DMS79 (cell line): ENCODE data around the gene MYBPC2.

Source experiments
- DNase-seq: peaks from one replicate; lab custom pipeline; 2025; lab: John Stamatoyannopoulos, UW

Gene MYBPC2

DNA sequence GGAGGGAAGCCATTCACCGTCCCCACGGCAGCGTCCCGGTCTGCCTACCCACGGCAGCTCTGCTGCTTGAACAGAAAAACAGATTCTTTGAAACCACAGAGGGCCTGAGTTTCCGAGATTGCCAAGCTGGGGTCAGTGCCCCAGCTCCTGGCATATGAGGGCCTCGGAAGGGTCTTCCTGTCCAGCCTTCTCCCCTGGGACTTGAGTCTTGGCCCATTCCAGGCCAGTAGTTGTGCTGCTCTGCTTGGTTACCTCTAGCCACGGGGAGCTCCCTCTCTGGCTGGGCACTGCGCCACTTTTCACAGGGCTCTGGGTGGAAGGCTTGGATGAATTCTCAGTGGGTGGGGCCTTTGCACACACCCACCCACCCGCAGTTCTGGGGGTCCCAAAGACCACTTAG is 22.6 kb upstream of the MYBPC2 start:
- no peak for DNase-seq

DNA sequence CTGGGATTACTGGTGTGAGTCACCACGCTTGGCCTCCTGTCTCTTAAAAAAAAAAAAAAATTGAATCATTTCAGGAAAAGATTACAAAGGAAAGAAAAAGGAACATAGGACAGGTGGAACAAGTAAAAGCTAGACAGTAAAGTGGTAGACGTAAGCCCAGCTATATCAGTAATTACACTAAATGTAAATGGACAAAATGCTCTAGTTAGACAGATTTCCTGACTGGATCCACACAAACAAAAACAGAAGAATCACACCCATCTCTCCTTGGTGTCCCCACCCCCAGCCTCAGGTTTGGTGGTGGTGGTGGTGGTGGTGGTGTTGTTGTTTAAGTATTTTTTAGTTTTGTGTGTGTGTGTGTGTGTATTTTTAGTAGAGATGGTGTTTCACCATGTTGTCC is 20.3 kb upstream of the MYBPC2 start:
- DNase-seq, result no peak

DNA sequence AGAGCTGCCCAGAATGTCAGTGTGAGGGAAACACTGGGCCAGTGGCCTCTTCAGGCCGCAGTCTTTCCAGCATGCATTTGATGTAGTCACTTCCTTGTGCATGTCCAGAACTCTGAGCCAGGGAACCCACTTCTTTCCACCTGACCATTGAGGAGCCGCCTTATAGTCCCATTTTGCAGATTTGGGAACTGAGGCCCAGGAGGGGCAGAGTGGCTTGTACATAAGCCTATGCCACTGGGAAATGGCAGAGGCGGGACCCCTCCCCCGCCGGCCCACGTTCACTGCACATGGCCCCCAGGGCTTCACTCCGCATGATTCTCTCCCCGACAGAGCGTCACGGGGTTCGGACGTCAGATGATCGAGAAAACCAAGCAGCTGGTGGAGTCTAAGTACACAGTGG is 19.6 kb upstream of the MYBPC2 start:
- DNase-seq, result no peak

DNA sequence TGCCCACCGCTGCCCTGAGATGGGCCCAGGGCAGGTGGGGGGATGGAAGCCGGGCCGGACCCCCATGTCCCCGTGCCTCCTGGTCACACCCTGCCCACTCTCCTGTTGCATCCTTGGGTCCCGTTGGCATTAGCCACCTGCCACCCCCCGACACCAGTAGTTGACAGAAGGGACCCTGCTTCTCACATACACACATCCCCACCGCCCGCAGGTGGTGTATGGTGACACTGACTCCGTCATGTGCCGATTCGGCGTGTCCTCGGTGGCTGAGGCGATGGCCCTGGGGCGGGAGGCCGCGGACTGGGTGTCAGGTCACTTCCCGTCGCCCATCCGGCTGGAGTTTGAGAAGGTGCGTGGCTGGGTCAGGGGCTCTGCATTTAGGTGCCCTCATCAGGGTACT is 19.2 kb upstream of the MYBPC2 start:
- no peak for DNase-seq

DNA sequence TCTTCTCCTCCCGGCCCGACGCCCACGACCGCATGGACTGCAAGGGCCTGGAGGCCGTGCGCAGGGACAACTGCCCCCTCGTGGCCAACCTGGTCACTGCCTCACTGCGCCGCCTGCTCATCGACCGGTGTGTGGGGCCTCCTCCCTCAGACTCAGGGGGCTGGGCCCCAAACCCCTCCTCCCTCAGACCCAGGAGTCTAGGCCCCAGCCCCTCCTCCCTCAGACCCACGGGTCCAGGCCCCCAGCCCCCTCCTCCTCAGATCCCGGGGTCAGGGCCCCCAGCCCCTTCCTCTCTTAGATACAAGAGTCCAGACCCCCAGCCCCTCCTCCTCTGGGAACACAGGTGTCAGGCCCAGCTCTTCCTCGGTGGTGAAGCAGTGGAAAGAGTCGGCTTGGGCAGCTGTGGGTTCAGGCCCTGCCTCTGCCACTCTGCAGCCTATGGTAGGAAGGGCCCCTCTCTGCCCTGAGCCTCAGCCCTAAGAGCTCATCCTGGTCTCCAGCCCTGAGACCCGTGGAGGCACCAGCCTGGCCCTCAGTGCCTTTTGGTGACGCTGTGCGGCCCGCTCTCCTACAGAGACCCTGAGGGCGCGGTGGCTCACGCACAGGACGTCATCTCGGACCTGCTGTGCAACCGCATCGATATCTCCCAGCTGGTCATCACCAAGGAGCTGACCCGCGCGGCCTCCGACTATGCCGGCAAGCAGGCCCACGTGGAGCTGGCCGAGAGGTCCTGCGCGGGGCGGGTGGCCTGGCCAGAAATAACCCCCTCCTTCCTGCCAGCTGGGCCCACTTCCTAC is 17.6 kb upstream of the MYBPC2 start:
- DNase-seq, result no peak

DNA sequence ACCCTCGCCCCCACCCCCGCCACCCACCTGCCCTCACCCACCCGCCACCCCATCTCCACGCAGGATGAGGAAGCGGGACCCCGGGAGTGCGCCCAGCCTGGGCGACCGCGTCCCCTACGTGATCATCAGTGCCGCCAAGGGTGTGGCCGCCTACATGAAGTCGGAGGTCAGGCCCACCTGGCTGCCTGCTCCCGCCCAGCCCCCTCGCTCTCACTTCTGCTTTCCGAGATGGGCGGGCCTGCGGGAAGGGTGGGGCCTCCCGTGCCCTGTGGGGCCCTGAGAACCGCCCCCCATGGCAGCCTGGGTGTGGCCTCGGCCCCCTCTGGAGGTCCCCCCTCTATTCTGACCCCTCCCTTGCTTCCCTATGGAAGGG is 17.0 kb upstream of the MYBPC2 start:
- DNase-seq, result no peak

DNA sequence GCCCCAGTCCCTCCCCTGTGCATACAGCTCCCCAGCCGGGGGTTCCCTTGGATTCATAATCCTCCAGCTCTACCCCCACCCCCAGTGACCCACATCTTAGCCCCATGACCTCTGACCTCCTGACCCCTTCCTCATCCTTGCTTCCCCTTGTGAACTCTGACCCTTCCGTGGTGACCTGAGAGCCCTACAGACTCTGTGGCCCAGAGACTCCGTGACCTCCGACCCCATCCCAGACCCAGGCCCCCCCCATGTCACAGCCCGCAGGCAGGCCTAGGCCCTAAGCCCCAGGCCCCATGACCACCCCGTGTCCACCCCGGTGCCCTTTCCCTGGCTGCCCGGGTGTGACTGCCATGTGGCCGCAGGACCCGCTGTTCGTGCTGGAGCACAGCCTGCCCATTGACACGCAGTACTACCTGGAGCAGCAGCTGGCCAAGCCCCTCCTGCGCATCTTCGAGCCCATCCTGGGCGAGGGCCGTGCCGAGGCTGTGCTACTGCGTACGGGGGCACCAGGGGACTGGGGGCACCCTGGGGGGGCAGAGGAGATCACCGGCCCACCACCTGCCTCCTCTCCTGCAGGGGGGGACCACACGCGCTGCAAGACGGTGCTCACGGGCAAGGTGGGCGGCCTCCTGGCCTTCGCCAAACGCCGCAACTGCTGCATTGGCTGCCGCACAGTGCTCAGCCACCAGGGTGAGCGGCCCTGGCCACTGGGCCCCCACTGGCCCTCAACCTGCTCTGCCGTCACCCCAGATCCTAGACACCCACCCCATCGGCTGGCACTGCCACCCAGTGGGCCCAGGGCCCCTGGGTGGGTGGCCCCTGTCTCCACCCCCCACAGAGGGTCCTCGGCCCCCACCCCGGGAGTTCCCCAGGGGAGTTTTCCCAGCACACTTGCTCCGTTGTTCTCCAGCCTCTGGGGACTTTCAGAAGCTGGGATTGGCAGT is 16.4 kb upstream of the MYBPC2 start:
- no peak for DNase-seq

DNA sequence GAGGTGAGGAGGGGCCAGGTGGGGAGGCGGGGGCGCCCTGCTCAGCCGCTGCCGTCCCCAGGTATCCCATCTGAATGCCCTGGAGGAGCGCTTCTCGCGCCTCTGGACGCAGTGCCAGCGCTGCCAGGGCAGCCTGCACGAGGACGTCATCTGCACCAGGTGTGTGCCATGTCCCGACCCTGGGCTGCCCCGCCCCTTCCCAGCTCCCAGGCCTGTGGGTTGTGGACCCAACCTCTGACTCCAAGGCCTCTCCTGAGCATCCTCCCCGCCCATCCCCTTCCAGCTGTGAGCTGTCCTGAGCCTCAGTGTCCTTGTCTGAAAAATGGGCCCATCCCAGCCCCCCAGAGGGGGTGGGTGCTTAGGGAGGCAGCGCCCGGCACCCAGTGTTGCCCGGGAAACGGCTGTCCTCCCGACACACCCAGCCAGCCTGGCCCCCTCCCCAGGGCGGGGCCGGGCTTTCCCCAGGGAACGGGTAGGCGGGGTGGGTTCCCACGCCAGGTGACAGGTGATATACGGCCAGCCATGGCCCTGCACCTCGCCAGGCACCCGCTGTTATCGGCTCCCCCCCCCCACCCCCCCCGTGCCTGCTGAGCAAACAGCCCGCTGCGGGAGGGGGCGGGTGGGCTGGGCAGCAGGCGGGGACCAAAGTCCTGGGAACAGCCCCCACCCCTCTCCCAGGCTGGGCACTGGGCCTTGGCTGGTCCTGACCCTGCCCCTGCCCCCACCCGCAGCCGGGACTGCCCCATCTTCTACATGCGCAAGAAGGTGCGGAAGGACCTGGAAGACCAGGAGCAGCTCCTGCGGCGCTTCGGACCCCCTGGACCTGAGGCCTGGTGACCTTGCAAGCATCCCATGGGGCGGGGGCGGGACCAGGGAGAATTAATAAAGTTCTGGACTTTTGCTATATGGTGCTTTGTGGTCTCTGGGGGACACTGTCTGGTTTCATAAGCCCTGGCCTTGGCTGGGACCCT is 15.3 kb upstream of the MYBPC2 start:
- DNase-seq, result no peak

DNA sequence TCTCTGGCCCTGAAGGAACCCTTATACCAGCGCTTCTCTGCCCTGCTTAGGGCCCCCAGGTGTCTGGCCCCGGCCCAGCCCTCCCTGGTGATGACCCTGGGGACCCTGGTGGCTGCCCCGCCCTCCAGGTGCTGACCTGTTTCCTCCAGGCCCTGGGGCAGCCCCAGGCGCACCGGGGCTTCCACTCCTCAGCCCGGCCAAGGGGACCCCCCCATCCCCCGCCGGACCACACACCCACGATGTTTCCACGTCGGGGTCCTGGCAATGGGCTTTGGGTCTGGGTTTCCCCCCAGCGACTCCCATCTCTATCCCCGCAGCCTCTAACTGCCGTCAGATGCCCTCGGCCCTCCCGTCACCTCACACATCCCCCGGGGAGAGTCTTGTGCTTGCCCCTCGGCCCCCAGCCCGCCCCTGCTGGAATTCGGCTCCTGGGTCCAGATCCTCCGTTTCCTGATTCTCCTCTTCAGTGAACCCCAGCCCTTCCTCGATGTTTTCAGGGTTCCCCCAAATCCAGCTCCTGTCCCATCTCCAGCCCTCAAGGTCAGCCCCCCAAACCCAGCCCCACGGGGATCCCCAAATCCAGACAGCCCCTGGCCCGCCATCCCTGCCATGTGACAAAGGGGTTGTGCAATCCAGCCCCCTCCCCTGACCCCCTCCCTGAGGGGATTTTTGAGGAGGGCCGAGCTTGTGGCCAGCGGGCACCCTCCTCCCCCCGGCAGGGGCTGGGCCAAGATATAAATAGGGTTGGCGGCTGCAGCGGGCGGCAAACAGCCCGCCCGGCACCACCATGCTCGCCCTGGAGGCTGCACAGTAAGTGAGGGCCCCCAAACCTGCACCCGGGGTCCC is 14.3 kb upstream of the MYBPC2 start, which contains the start of gene SPIB:
Gene SPIB, plus strand, starts transcription at position 763 of the 846 bp plus-strand sequence. Its CDS starts 25 bp downstream, at position 788.
- DNase-seq, result no peak

DNA sequence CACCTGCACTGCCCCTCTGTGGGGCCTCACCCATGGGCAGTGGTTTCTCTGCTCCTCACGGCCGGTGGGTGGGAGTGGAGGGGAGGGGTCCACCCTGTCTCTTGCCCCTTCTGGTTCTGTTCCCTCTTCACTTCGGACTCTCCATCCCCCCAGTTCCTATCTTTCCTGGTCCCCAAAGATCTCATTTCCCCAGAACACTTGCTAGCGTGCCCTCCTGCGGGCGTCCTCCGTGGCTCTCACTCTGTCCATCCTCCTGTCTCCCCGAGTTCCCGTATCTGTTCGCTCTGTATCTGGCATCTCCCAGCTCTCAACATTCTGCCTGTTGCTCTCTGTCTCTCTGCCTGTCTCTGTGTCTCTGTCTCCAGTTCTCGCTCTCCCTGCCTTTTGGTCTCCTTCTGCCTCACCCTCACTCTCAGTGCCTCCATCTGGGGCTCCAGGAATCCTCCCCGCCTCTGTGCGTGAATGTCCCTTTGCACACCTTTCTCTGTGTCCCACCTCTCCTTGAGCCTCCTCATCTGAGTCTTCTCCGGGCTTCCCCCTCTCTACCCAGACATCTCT is 13.6 kb upstream of the MYBPC2 start:
- no peak for DNase-seq

DNA sequence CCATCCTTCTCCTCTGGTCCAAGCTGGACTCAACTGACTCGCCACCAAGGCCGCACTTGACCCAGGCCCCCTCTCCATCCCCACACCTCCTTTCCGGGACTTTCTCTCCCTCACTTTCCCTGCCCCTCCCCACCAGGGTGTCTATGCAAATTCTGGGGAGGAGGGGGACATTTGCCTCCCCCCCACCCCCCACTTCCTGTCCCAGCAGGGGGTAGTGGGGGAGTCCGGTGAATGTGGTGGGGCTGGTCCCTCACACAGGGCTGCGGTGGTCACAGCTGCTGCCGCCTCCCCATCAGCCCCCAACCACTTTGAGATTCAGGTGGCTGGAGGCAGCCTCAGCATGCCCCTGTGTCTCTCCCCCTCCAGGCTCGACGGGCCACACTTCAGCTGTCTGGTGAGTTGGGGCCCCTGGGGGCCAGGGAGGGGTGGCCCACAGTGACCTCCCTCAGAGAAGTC is 13.1 kb upstream of the MYBPC2 start:
- no peak for DNase-seq

DNA sequence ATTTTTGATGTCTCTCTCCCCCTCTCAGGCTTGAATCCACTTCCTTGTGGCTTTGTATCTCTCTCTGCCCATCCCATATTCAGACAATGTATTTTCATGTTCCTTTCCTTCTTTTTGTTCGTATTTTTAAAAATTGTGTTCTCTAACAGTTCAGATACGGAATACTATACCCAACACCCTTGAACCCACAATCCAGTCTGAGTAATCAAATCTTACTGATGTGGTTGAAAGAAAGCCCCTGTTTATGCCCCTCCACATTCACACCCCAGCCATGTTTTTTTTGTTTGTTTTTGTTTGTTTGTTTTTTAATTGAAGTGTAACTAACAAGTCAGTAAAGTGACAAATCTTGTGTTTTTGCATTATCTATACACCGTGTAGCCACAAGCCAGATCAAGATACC is 12.6 kb upstream of the MYBPC2 start:
- no peak for DNase-seq

DNA sequence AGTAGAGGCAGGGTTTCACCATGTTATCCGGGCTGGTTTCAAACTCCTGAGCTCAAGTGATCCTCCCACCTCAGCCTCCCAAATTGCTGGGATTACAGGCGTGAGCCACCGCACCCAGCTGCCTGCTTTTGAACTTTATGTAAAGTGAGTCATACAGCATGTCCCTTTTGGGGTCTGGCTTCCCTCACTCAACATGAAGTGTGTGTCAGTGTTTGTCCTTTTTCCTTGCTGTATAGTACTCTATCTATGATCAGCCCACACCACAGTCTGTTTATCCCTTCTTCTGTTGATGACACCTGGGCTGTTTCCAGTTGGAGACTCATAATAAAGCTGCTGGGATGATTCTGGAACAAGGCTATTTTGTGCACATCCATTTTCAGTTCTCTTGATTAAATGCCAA is 11.9 kb upstream of the MYBPC2 start:
- no peak for DNase-seq

DNA sequence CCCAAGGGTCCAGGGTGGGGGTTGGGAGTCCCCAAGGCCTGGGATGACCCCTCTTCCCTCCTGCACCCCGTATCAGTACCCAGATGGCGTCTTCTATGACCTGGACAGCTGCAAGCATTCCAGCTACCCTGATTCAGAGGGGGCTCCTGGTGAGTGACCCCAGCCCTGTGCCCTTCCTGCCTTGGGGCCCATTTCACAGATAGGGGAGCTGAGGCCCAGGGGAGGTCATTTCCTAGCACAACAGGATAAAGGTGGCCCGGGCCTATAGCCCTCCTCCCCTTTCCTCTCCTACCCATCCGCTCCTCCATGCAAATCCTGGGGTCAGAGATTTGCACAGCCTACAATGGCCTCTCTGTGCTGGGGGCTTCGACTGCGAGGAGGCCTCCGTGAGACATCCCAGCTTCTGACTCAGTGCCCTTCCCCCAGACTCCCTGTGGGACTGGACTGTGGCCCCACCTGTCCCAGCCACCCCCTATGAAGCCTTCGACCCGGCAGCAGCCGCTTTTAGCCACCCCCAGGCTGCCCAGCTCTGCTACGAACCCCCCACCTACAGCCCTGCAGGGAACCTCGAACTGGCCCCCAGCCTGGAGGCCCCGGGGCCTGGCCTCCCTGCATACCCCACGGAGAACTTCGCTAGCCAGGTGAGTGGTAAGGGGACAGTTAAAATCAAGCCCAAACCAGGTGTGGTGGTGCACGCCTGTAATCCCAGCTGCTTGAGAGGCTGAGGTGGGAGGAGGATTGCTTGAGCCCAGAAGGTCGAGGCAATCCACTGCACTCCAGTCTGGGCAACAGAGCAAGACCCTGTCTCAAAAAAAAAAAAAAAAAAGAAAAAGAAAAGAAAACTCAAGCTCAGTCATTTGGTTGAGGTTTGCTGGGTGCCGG is 10.1 kb upstream of the MYBPC2 start:
- no peak for DNase-seq

DNA sequence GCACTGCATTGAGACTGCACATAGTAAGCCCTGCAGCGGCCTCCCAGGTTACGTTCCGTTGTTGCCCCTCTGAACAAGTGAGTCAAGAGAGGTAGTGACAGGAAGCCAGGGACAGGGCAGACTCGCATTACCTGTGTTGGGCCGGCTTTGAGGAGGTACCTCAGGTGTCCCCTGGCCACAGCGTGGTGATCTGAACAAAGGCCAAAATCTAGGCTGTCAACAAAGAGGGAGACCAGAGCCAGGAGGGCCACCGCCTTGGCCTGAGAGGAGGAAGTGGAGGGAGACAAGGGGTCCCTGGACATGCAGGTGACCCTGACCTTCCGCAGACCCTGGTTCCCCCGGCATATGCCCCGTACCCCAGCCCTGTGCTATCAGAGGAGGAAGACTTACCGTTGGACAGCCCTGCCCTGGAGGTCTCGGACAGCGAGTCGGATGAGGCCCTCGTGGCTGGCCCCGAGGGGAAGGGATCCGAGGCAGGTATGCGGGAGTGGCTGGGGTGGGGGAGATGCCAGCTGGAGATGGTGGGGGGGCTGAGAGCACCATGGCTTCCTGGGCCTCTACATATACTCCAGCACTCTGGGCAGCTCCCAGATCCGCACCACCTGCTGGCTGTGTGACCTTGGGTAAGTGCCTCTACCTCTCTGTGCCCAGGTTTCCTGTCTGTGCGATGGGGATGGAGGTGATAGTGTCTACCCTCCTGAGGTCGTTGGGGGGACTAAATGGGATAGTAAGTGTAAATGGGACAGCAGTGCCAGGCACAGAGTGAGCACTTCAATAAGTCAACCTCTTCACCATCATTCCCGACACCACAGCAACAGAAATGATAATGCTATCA is 9.2 kb upstream of the MYBPC2 start:
- DNase-seq, result no peak

DNA sequence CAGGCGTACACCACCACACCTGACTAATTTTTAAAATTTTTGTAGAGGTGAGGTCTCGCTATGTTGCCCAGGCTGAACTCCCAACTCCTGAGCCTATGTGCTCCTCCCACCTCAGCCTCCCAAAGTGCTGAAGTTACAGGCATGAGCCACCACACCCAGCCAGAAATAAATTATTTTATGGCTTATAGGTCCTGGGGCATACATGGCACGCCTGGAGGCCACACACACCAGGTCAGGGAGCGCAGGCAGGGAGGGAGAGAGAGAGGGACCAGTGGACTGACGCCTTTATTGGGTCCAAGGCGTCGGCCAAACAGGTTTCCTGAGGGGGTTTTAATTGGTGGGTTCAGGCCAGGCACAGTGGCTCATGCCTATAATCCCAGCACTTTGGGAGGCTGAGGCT is 7.1 kb upstream of the MYBPC2 start:
- no peak for DNase-seq

DNA sequence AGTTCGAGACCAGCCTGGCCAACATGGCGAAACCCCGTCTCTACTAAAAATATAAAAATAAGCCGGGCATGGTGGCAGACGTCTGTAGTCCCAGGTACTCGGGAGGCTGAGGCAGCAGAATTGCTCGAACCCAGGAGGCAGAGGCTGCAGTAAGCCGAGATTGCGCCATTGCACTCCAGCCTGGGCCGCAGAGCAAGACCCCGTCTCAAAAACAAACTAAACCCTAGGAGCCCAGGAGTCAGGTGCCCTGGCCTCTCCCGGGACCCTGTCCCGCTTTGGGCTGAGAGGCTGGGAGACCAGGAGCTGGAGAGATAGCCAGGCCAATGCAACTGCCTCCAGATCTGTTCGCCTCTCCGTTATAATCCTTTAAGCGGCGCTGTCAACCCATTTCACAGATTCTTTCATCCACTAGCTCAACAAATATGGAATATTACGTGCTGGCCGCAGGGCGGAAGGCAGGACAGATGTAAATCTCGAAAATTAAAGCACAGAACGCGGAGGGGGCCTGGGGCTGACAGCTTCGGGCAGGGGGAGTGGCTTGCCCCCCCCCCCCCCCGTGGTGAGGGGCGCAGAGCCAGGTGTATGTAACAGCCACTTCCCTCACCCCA is 5.3 kb upstream of the MYBPC2 start:
- DNase-seq, result no peak

DNA sequence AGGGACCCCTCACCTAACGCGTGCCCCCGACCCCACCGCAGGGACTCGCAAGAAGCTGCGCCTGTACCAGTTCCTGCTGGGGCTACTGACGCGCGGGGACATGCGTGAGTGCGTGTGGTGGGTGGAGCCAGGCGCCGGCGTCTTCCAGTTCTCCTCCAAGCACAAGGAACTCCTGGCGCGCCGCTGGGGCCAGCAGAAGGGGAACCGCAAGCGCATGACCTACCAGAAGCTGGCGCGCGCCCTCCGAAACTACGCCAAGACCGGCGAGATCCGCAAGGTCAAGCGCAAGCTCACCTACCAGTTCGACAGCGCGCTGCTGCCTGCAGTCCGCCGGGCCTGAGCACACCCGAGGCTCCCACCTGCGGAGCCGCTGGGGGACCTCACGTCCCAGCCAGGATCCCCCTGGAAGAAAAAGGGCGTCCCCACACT is 4.7 kb upstream of the MYBPC2 start:
- DNase-seq, result no peak
